GM18520 (cell line): Measurements from ENCODE around the gene BRK1.
A peak's percentile ranks its signal among the peaks of the same experiment; 100 is the strongest.
"Not testable (repeated sequence)": the region's sequence is repeated elsewhere in the genome, so short reads cannot be mapped to it uniquely, and the experiment has no call there.

Experiments
- ATAC-seq: cut with Tn5 transposase; IDR thresholded peaks from one replicate; pipeline ENCODE4 v1.9.1; 2021; ENCODE audit not compliant: unreplicated experiment

BRK1 gene

DNA sequence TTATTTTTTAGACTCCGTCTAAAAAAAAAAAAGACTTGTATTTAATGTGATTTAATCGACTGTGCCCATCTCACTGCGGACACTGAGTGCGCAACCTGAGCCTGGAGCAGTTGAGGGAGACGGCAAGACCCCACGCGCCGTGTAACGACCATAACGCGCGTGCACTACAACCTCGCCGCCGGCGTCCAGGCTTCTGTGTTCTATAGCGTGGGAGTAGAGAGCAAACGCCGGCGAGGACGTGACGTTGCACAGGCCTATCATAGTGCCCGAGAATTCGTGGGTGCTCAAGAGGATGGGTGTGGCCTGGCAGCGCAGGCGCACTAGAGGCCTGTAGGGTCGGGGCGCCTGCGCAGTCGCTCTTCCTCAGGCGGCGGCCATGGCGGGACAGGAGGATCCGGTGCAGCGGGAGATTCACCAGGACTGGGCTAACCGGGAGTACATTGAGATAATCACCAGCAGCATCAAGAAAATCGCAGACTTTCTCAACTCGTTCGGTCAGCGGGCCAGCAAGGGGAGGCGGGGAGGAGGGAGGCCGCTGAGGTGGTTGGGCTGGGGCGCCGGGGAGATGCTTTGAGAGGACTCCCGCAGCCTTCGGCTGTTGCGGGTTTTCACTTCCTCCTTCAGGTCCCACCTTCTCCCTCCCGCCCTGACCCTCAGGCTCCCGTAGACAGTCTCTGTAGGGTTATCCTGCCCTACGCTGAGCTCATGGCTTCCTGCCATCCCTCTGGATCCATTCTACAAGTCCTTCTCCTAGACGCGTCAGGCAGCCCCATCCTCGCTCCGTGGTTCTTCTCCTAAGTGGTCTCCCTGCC lies at the start of gene BRK1:
Gene BRK1 (plus strand): TSS at position 350 of the 812 bp plus-strand sequence. CDS start 27 bp downstream, at position 377.
- ATAC-seq, result peak; percentile 97

DNA sequence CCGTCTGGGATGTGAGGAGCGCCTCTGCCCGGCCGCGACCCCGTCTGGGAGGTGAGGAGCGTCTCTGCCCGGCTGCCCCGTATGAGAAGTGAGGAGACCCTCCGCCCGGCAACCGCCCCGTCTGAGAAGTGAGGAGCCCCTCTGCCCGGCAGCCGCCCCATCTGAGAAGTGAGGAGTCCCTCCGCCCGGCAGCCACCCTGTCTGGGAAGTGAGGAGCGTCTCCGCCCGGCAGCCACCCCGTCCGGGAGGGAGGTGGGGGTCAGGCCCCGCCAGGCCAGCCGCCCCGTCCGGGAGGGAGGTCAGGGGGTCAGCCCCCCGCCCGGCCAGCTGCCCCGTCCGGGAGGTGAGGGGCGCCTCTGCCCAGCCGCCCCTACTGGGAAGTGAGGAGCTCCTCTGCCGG lies 45.4 kb upstream of the BRK1 start:
- ATAC-seq, result not testable (repeated sequence)

DNA sequence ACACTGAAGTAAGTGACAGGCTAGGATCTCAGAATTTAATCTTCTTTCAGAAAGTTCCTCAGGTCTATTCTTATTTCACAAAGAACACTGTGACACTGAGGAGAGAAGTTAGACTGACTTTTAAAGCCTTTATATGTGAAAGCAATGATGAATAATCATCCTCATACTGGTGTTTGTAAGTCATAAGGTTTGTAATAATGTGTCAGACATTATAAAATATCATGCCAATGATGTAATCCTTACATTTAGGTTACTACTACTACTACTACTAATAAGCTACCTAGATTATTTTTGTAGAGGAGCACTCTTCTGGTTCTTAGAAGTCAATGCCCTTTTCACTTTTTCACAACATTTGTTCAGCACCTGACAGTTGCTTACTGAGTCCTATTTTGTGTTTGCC lies 40.8 kb upstream of the BRK1 start:
- no peak for ATAC-seq

DNA sequence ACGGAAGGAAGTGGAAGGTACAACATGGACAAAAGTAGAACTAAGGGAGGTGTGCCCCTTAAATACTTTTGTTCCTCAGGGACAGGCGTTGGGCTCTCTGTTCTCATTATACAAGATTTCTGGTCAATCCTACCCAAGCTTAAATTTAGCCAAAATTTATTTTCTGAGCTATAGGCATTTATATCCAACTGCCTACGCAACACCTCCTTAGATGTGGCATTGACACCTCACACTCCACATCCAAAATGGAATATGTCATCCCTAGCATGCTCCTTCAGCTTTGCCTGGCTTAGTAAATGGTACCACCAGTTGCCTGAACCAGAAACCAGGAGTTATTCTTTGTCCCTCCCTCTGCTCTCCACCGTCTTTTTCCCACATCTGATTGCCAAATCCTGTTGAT lies 33.6 kb upstream of the BRK1 start:
- ATAC-seq, result no peak

DNA sequence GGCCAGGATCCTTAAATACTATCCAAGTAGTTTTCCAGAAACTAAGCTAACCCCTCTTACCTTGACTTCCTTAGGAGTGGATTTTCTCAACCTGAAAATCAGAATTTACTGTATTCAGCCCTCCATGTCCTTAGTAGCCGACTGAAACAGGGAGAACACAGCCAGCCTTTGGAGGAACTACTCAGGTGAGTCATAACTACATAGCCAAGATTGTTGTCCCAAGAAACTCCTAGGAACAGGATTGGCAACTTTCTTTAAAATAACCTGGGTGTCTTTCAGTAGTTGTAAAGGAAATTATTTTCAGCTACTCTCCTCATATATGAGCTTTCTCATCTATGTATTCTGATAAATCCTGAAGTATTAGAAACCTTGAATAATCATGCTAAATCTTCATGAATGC lies 29.7 kb upstream of the BRK1 start:
- no peak for ATAC-seq

DNA sequence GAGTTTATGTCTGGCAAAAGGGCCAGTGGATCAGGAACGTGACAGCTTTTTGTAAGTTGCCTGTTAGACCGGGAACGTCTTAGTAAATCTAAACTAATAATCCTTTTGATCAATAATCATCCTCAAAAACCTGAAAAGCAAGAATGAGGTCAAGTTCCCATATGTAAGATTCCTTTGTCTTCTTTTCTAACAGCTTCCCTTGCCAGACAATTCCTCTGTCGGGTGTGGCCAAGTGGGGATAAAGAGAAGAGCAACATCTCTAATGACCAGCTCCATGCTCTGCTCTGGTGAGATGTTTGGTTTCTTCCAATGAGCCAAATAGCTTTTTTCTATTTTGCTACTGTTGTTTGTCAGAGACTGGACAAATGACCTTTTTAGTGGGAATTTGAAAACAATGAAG lies 27.2 kb upstream of the BRK1 start:
- no peak for ATAC-seq

DNA sequence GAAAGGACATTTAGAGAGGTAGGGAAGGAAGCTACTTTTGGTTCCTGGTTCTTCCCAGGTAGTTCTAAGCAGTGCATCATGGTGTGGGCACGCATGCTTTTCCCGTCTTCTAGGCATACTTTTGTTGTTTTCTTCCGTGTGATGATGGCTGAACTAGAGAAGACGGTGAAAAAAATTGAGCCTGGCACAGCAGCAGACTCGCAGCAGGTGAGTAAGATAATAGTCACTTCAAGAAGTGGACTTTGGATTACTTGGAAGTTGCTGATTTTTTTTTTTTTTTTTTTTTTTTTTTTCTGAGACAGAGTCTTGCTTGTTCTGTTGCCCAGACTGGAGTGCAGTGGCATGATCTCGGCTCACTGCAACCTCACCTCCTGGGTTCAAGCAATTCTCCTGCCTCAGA lies 25.3 kb upstream of the BRK1 start:
- ATAC-seq, result no peak

DNA sequence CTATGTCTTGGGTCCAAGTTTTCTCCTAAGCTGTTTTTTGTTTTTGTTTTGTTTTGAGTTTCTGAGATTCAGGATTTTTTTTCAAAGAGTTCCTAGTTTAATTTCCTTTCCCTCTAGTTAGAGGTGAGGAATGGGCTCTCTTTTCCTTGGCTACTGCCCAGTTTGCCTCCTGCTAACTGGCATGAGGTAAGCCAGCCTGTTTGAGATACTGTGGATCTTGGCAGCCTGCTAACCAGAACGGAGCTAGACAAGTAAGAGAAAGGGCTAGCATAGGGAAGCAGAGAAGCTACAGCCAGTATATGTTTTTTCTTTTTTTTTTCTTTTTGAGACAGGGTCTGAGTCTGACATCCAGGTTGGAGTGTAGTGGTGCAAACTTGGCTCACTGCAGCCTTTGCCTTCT lies 24.7 kb upstream of the BRK1 start:
- not testable (repeated sequence) for ATAC-seq

DNA sequence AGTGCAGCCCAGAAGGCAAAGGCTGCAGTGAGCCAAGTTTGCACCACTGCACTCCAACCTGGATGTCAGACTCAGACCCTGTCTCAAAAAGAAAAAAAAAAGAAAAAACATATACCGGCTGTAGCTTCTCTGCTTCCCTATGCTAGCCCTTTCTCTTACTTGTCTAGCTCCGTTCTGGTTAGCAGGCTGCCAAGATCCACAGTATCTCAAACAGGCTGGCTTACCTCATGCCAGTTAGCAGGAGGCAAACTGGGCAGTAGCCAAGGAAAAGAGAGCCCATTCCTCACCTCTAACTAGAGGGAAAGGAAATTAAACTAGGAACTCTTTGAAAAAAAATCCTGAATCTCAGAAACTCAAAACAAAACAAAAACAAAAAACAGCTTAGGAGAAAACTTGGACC lies 24.1 kb upstream of the BRK1 start:
- ATAC-seq, result not testable (repeated sequence)

DNA sequence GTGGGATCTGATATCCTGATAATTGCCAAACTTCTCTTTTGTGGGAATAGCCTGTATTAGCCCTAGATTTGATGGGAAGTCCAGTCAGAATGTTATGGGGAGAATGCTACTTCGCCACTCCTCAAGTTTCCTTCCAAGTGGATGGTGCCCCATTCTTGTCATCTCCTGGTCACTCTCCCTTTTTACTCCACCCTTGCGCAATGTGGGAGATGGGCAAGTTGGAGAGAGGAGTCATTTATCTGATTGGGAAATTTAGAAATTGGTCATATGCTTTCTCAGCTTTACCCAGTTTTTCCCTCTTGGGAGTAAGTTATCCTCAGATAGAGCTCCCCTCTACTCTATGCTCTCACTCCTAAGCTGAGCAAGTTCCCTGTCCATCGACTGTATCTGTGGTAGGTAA lies 21.8 kb upstream of the BRK1 start:
- no peak for ATAC-seq

DNA sequence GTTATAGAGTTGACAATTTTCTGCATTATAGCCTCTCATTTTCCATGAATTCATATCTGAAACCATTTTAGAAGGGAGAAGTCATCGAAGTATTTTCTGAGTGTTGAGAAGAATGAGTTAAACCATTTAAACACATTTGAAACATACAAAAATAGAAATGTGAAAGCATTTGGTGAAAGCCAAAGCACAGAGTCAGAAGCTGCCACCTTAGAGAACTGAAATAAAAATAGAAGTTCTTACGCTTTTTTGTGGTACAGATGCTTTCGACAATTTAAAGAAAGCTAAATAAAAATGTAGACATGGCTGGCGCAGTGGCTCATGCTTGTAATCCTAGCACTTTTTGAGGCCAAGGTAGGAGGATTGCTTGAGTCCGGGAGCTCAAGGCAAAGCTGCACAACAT lies 16.4 kb upstream of the BRK1 start:
- ATAC-seq, result no peak

DNA sequence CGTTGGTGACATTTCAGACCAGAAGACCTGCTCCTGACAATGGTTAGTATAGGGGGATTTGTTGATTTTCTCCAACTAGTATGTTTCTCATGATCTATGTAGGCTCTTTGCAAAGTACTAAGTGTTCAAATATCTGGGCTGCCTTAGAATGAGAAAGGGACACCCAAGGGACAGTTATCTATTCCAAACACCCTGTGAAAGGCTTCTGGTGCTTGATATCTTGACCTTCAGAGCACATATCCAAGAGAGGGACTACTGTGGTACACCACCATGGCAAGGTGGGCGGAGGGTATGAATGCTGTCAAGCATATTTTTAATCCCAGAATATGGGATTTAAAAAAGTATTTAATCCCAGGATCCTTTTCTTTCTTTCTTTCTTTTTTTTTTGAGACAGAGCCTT lies 8.6 kb upstream of the BRK1 start:
- ATAC-seq, result no peak

DNA sequence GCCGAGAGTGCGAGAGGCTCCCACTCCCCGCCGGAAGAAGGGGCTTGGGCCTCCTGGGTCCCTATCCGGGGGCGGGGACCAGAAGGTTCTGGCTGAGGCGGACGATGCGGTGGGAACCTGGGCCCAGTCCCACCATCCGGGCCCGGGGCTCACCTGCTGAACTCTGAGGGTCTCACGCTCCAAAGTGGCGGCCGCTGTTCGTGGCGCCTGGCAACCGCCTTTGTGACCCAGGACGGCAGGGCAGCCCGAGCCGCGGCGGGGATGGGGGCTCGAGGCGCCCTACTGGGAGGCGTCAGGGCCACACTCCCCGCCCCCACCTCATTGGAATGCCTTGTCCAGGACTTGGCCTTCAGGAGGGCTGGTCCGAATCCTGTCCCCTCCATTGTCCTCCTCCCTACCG lies 7.4 kb upstream of the BRK1 start, which contains the start of gene FANCD2OS:
Gene FANCD2OS (minus strand): TSS at position 165 of the 400 bp plus-strand sequence. CDS start 3,481 bp downstream, outside the sequence.
- ATAC-seq, result no peak

DNA sequence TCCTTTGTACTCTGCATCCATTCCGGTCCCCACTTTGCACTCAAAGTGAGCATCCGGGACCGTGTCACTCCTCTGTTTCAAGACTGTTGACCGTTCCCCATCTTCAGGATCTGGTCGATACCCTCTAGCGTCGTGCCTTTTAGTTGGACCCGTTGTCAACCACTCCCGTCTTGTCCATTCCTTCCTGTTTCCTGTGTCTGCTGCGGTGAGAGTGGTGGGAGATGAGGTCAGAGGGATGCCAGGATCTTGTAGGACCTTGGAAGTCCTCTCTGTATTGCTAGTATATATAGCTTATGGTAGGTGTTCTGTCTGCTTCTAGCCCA lies 624 bp downstream of the BRK1 start:
- ATAC-seq, result no peak

DNA sequence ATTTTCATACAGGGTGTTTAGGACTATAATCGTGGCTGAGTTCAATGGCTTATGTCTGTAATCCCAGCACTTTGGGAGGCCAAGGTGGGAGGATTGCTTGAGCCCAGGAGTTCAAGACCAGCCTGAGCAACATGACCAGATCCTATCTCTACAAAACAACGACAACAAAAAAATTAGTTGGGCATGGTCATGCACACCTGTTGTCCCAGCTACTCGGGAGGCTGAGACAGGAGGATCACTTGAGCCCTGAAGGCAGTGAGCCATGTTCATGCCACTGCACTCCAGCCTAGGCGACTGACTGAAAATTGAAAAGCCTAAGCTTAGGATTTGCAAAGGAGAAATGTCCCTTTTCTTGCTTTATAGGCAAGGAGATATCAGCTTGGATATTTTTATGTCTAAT lies 1.5 kb downstream of the BRK1 start:
- ATAC-seq, result no peak

DNA sequence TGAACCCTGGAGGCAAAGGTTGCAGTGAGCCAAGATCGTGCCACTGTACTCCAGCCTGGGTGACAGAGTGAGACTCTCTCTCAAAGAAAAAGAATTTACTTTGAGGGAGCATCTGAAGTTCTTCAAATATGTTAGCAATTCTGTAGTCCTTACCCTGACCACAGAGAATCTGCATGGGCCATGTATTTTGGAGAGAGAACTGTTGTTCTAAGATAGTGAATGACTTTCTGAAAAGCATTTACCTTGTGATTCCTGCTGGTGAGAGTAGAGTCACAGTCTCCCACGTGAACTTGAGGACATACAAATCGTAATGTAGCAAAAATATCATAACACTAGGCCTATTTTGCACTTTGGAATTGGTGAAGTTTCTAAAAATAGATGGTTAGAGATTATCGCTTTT lies 3.9 kb downstream of the BRK1 start:
- no peak for ATAC-seq

DNA sequence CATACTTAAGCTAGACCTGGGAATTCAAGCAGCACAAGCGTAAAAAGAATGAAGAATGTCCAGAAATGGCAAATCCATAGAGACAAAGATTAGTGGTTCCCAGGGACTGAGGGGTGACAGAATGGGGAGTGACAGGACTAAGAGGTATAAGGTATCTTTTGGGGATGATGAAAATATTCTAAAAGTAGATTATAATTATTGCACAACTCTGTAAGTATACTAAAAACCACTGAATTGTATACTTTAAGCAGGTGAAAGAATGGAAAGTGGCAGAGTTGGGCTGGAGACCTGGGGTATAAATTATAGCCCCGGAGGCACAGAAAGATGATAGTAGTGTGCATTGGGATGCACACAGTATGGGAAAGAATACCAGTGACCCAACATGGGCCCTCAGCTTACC lies 5.6 kb downstream of the BRK1 start:
- no peak for ATAC-seq

DNA sequence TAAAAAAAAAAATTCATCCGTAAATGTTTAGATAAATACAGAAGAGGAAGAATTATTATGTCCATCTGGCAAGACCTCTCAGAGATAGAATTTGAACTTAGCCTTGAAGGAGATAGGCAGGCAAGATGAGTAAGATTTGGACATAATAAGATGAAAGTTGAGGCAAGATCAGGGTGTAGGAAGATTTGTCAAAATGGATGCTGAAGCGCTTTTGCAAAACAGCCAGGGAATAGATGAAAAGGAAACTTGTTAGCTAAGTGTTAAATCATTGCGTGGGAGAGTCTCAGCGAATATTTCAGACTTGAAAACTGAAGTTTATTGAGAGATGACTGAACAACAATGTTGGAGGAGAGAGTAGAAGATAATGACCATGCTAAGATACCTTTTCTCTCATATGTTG lies 7.2 kb downstream of the BRK1 start:
- ATAC-seq, result no peak

DNA sequence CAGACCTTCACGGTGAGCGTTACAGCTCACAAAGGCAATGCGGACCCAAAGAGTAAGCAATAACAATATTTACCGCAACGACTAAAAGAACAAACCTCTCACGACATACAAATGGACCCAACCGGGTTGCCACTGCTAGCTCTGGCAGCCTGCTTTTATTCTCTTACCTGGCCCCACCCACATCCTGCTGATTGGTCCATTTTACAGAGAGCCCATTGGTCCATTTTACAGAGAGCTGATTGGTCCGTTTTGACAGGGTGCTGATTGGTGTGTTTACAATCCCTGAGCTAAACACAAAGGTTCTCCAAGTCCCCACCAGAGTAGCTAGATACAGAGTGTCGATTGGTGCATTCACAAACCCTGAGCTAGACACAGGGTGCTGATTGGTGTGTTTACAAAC lies 20.4 kb downstream of the BRK1 start:
- ATAC-seq, result not testable (repeated sequence)

DNA sequence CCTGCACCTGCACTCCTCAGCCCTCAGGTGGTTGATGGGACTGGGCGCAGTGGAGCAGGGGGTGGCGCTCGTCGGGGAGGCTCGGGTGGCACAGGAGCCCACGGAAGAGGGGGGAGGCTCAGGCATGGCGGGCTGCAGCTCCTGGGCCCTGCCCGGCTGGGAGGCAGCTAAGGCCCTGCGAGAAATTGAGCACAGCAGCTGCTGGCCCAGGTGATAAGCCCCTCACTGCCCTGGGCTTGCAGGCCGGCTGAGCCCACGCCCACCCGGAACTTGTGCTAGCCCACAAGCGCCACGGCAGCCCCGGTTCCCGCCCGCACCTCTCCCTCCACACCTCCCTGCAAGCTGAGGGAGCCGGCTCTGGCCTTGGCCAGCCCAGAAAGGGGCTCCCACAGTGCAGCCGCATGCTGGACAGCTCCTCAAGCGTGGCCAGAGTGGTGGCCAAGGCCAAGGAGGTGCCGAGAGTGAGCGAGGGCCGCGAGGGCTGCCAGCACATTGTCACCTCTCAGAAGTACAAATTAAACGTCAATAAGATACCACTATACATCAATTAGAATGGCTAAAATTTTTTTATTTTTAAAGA lies 21.0 kb downstream of the BRK1 start:
- ATAC-seq, result no peak

DNA sequence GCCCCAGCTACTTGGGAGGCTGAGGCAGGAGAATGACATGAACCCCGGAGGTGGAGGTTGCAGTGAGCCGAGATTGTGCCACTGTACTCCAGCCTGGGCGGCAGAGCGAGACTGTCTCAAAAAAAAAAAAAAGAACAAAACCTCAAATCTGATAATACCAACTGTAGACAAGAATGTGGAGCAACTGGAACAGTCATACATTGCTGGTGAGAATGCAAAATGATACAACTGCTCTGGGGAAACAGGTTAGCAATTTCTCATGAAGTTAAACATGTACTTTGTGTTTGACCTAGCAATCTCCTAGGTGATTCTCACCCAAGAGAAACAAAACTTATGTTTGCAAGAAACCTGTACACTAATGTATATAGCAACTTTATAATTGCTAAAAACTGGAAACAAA lies 21.7 kb downstream of the BRK1 start:
- no peak for ATAC-seq

DNA sequence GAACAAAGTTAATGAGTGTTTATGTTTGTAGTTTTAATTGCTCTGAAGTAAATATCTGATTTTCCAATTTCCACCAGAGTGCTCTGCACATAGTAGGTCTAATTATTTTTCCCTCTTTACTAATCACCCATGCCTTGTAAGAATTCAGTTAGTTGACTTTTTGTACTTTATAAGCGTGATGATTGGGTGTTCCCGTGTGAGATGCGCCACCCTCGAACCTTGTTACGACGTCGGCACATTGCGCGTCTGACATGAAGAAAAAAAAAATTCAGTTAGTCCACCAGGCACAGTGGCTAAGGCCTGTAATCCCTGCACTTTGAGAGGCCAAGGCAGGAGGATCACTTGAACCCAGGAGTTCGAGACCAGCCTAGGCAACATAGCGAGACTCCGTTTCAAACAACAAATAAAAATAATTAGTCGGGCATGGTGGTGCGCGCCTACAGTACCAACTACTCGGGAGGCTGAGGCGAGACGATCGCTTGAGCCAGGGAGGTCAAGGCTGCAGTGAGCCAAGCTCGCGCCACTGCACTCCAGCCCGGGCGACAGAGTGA lies 25.6 kb downstream of the BRK1 start:
- no peak for ATAC-seq
